Esophagus muscularis mucosa (tissue), 4 donors: ENCODE results near the gene CDKL2. TPM values are rescaled to one million over a fixed set of nuclear protein-coding genes. Genes with fewer than 3 reads are reported as not detected.

Experiments used
- DNase-seq: peaks from one replicate; pipeline ENCODE4 v3.0.0-alpha.2; 2017; ENCODE audit errors: extremely low spot score
- H3K27ac ChIP-seq, 4 donors: fragments of 200-600 bp; sonication (generic); replicated peaks in 1 of 4; 1 replicate in 3 of 4; 2 replicates in 1 of 4; pipeline ENCODE4 v1.5.1; 2016 to 2019; ENCODE audit warnings: mild to moderate bottlenecking in 1 of 4
- H3K27me3 ChIP-seq, 4 donors: fragments of 200-600 bp; sonication (generic); one replicate each; pipeline versions ENCODE4 v1.5.1 to v1.6.0; 2016 to 2019
- H3K36me3 ChIP-seq, 4 donors: fragments of 200-600 bp; sonication (generic); one replicate each; pipeline ENCODE4 v1.5.1; 2016 to 2019
- H3K4me1 ChIP-seq, 4 donors: fragments of 200-600 bp; sonication (generic); one replicate each; pipeline ENCODE4 v1.5.1; 2016 to 2019
- H3K4me3 ChIP-seq, 4 donors: fragments of 200-600 bp; sonication (generic); 1 replicate in 2 of 4; 2 replicates in 2 of 4; pipeline ENCODE4 v1.5.1; 2016 to 2019; ENCODE audit warnings: mild to moderate bottlenecking in 4 of 4, moderate library complexity in 1 of 4
- H3K9me3 ChIP-seq, 4 donors: fragments of 200-600 bp; sonication (generic); 1 replicate in 3 of 4; 2 replicates in 1 of 4; pipeline ENCODE4 v1.5.1; 2016 to 2019
- CTCF ChIP-seq, 3 experiments: fragments of 200-600 bp in 2 of 3; fragments of 450-650 bp in 1 of 3; sonication (generic) in 2 of 3; IDR thresholded peaks; one replicate each; pipeline ENCODE4 v1.5.1; 2017 to 2019; ENCODE audit warnings: antibody characterized with exemption in 3 of 3, mild to moderate bottlenecking in 2 of 3, moderate library complexity in 1 of 3
- EP300 ChIP-seq: sonication (generic); formaldehyde crosslinking; IDR thresholded peaks from one replicate; pipeline ENCODE4 v1.6.1; 2017; ENCODE audit warnings: antibody characterized with exemption
- POLR2A ChIP-seq: fragments of 450-650 bp; IDR thresholded peaks from one replicate; pipeline ENCODE4 v1.6.1; 2017; ENCODE audit warnings: antibody characterized with exemption, moderate library complexity, mild to moderate bottlenecking, low read depth
- POLR2AphosphoS5 ChIP-seq, 2 donors: sonication (generic); formaldehyde crosslinking; IDR thresholded peaks; one replicate each; pipeline ENCODE4 v1.6.1; 2017; ENCODE audit warnings: antibody characterized with exemption in 2 of 2
- WGBS: methylation state at CpG from one replicate; pipeline ENCODE4 v1.1.5; 2018; 5-methylcytosine and 5-hydroxymethylcytosine counted together
- intact Hi-C: fragments of 100-400 bp; cut with DNase I; formaldehyde crosslinking; loops from one replicate; pipeline ENCODE4 v1.15.1; 2023
- total RNA-seq, 4 donors: library from RNA; depleted of rRNA; stranded (reverse); fragments of >200 nt; gene quantifications; one replicate each; pipeline versions ENCODE4 v1.1.0 to v1.2.1, GENCODE V29; 2016

The CDKL2 gene
- total RNA-seq, 4 donors from 2014 or later, result 2.9 to 6.2 (median 3.1) TPM

- DNase-seq, result no peak
- Histone ChIP-seq H3K27me3 (peaks cover 0 to 3% (median 0%) of the 10 kb centered on the region in 4 donors), H3K4me1 (no peaks in the 10 kb centered on the region), H3K36me3 (no peaks in the 10 kb centered on the region), H3K4me3 (no peak within 1 kb of the TSS), H3K9me3 (no peaks in the 10 kb centered on the region), H3K27ac (no peak within 1 kb of the TSS)
- WGBS, result 66% methylated on average over 9 of the region's 9 CpGs
- no peak for TF ChIP-seq EP300
- TF ChIP-seq POLR2A, result no peak
- no peak for TF ChIP-seq CTCF (IDR thresholded peaks at IDR 0.05)
- no peak for TF ChIP-seq POLR2AphosphoS5 (IDR thresholded peaks at IDR 0.05)
- intact Hi-C loops, result no loop called here
These were observed 74.8 kb downstream of the CDKL2 start, which contains the start of gene ODAPH for GRCh38 chr4:75555294-75556164. Gene ODAPH (plus strand): TSS chr4:75556066. CDS start chr4:75556083, 17 bp downstream.

GRCh38 chr4:75552452-75552851 is 77.9 kb downstream of the CDKL2 start:
- no peak for DNase-seq
- Histone ChIP-seq H3K4me1 (peaks cover 0 to 6% (median 0%) of the 10 kb centered on the region in 4 donors), H3K9me3 (no peaks in the 10 kb centered on the region), H3K4me3 (no peak overlapping the region), H3K27ac (no peak overlapping the region), H3K36me3 (no peaks in the 10 kb centered on the region), H3K27me3 (peaks cover 0 to 3% (median 0%) of the 10 kb centered on the region in 4 donors)
- intact Hi-C loops, result no loop called here
- TF ChIP-seq POLR2A (no peak), CTCF (IDR thresholded peaks at IDR 0.05) (no peak), POLR2AphosphoS5 (IDR thresholded peaks at IDR 0.05) (no peak), EP300 (no peak)

GRCh38 chr4:75549019-75549418 is 81.3 kb downstream of the CDKL2 start:
- WGBS, result 86% methylated on average over 2 of the region's 2 CpGs
- Histone ChIP-seq H3K27ac (no peak overlapping the region), H3K4me3 (no peak overlapping the region), H3K27me3 (no peaks in the 10 kb centered on the region), H3K9me3 (no peaks in the 10 kb centered on the region), H3K36me3 (peaks cover 0 to 20% (median 15%) of the 10 kb centered on the region in 4 donors), H3K4me1 (peaks cover 0 to 6% (median 0%) of the 10 kb centered on the region in 4 donors)
- TF ChIP-seq CTCF (IDR thresholded peaks at IDR 0.05), result no peak
- no peak for TF ChIP-seq EP300
- no peak for TF ChIP-seq POLR2AphosphoS5 (IDR thresholded peaks at IDR 0.05)
- no peak for TF ChIP-seq POLR2A
- intact Hi-C loops, result no loop called here
- no peak for DNase-seq

GRCh38 chr4:75547647-75548387 is 82.5 kb downstream of the CDKL2 start:
- intact Hi-C loops, result no loop called here
- WGBS, result 70% methylated on average over 15 of the region's 15 CpGs
- no peak overlapping the region for H3K27ac ChIP-seq
- no peak overlapping the region for H3K4me3 ChIP-seq
- no peak for TF ChIP-seq POLR2A
- no peak for TF ChIP-seq EP300
- TF ChIP-seq POLR2AphosphoS5 (IDR thresholded peaks at IDR 0.05), result peak in 1 of 2 donors; percentile 24
- H3K27me3 ChIP-seq, result no peaks in the 10 kb centered on the region
- no peaks in the 10 kb centered on the region for H3K9me3 ChIP-seq
- H3K36me3 ChIP-seq, result peaks cover 0 to 22% (median 19%) of the 10 kb centered on the region in 4 donors
- no peak for DNase-seq
- H3K4me1 ChIP-seq, result peaks cover 0 to 6% (median 0%) of the 10 kb centered on the region in 4 donors

- H3K27me3 ChIP-seq, result no peaks in the 10 kb centered on the region
- no peak for DNase-seq
- TF ChIP-seq POLR2AphosphoS5 (IDR thresholded peaks at IDR 0.05), result no peak
- no peak for TF ChIP-seq POLR2A
- TF ChIP-seq EP300, result no peak
- WGBS, result 96% methylated on average over 5 of the region's 5 CpGs
- no peak overlapping the region for H3K4me3 ChIP-seq
- intact Hi-C loops, result no loop called here
- peaks cover 0 to 22% (median 21%) of the 10 kb centered on the region in 4 donors for H3K36me3 ChIP-seq
- no peak overlapping the region for H3K27ac ChIP-seq
- H3K4me1 ChIP-seq, result peaks cover 0 to 6% (median 0%) of the 10 kb centered on the region in 4 donors
- no peaks in the 10 kb centered on the region for H3K9me3 ChIP-seq
These were observed 84.8 kb downstream of the CDKL2 start for GRCh38 chr4:75545526-75545925.
